IPS DF 6.9 (cell line): ENCODE results near the gene PTPN1.
"Not testable (repeated sequence)": the region's sequence is repeated elsewhere in the genome, so short reads cannot be mapped to it uniquely, and the experiment has no call there.

ENCODE experiments used
- DNase-seq: peaks from one replicate; pipeline ENCODE4 v3.0.0-alpha.2; 2013; ENCODE audit warnings: low read depth, low spot score
- H3K27ac ChIP-seq: one replicate; pipeline ENCODE4 v1.5.1; 2013; ENCODE audit warnings: low read length, control low read depth
- H3K27me3 ChIP-seq: 2 replicates; pipeline ENCODE4 v1.6.1; 2013; ENCODE audit warnings: mild to moderate bottlenecking, low read length; ENCODE audit not compliant: control insufficient read depth, insufficient read depth
- H3K36me3 ChIP-seq: 2 replicates; pipeline ENCODE4 v1.6.1; 2013; ENCODE audit warnings: low read length; ENCODE audit not compliant: control insufficient read depth, insufficient read depth
- H3K4me1 ChIP-seq: 2 replicates; pipeline ENCODE4 v1.6.1; 2013; ENCODE audit warnings: low read length; ENCODE audit not compliant: control insufficient read depth, insufficient read depth
- H3K4me3 ChIP-seq: 2 replicates; pipeline ENCODE4 v1.5.1; 2013; ENCODE audit warnings: mild to moderate bottlenecking, low read length
- H3K9me3 ChIP-seq: 2 replicates; pipeline ENCODE4 v1.6.1; 2013; ENCODE audit warnings: low read length, inconsistent platforms; ENCODE audit not compliant: control insufficient read depth, insufficient read depth
- WGBS: extraction: QIAGEN DNeasy Blood & Tissue Kit; methylation state at CpG from one replicate; pipeline ENCODE4 v1.1.7; 2013; ENCODE audit warnings: mixed read lengths, missing lambda C conversion rate; ENCODE audit not compliant: insufficient read length, insufficient coverage; 5-methylcytosine and 5-hydroxymethylcytosine counted together

Gene PTPN1

DNA sequence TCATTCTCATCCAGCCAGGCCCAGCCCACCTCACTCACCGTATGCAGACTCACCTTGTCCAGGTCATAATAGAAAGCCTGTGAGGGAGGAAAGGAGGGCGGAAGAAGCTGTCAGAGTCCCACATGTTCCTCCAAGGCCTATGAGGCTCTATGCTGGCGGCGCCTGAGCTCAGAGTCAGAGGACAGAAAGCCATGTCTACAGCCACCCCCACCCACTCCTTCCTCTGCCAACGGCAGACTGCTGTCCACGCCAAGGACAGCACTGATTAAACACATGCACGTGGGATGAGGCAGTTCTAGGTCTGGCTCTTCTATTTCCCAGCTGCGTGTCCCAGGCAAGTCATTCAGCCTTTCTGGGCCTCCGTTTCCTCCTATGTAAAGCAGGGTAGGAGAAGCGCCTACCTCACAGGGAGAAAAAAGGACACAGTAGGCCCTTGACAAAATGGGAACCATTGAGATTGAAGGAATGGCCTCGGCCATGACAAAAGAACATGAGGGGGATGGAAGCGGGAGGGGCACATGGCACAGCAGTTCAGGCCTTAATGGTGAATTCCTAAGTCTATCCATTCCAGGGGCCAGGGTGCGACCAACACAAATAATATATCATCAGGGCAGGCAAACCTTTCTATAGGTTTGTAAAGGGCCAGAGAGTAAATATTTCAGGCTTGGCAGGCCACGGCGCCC is 101.1 kb downstream of the PTPN1 start:
- H3K9me3 ChIP-seq = no peaks in the 10 kb centered on the region
- peaks cover 2% of the 10 kb centered on the region; the same call in 1 of the 2 replicates for H3K4me1 ChIP-seq
- no peaks in the 10 kb centered on the region; the same call in 1 of the 2 replicates for H3K36me3 ChIP-seq
- H3K27ac ChIP-seq = no peak overlapping the region
- DNase-seq = no peak
- no peak overlapping the region for H3K4me3 ChIP-seq
- no CpG with 5 or more reads among the region's 15 CpGs for WGBS
- no peaks in the 10 kb centered on the region for H3K27me3 ChIP-seq

DNA sequence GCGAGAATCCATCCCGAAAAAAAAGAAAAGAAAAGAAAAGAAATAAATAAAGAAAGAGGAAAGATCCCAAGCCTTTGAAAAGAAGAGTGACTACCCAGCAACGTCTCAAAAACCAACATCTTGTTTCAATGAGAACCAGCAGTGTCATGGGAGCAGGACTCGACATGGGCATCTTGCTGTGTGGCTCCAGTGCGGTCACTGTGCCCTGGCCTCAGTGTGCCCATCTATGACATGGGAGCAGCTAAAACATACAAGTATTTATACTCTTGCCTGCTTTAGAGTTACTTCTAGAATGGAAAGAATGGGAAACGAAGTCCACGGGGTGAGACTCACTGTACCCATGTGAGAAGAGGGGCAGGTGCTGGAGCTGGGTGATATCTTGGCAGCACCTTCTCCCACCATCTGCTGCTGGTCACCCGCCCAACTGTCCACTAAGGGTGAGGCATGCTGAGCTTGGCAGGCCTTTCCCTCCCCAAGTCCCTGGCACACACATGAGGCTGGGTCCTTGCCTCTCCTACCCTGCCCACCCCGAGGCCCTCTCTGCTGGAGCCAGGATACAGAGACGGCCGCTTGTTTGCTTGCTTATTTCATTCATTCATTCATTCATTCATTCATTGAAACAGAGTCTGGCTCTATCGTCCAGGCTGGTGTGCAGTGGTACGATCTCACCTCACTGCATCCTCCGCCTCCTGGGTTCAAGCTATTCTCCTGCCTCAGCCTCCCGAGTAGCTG is 103.4 kb downstream of the PTPN1 start:
- H3K36me3 ChIP-seq = no peaks in the 10 kb centered on the region; the same call in 1 of the 2 replicates
- peaks cover 2% of the 10 kb centered on the region; the same call in 1 of the 2 replicates for H3K4me1 ChIP-seq
- no peak overlapping the region for H3K27ac ChIP-seq
- no peak for DNase-seq
- no CpG with 5 or more reads among the region's 15 CpGs for WGBS
- H3K4me3 ChIP-seq = no peak overlapping the region
- H3K9me3 ChIP-seq = no peaks in the 10 kb centered on the region
- no peaks in the 10 kb centered on the region for H3K27me3 ChIP-seq

DNA sequence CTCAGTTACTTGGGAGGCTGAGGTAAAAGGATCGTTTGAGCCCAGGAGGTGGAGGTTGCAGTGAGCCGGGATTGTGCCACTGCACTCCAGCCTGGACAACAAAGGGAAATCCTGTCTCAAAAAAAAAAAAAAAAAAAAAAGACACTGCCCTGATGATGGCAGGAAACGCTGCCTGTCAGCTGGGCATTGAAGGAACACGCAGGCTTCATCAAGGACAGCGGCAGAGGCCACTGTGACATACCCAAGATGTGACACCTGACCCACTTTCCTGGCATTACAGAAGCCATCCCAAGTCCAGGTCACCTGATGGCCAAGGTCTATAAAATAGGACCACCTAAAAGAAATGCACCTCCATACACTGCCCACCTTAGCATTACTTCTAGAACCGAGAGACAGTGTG is 105.2 kb downstream of the PTPN1 start:
- no CpG with 5 or more reads among the region's 6 CpGs for WGBS
- Histone ChIP-seq H3K4me3 (no peak overlapping the region), H3K36me3 (no peaks in the 10 kb centered on the region), H3K4me1 (peaks cover 2% of the 10 kb centered on the region; the same call in 1 of the 2 replicates), H3K27me3 (no peaks in the 10 kb centered on the region), H3K9me3 (no peaks in the 10 kb centered on the region), H3K27ac (no peak overlapping the region)
- DNase-seq = no peak

DNA sequence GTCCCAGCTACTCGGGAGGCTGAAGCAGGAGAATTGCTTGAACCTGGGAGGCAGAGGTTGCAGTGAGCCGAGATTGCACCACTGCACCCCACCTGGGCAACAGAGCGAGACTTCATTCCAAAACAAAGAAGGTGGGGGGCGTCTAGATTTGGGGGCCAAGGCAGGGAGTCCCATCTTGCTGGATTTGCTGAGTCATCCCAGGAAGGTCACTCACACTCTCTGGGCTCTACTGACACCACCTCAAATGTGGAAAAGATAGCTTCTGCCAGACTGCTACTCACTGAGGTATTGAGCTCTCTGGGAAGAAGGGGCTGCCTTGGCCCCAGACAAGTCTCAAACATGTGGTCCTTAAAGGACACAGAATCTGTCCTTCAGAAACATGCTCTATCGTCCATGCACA is 106.8 kb downstream of the PTPN1 start:
- H3K4me1 ChIP-seq = no peaks in the 10 kb centered on the region
- H3K36me3 ChIP-seq = no peaks in the 10 kb centered on the region
- DNase-seq = no peak
- no CpG with 5 or more reads among the region's 5 CpGs for WGBS
- no peak overlapping the region for H3K4me3 ChIP-seq
- no peak overlapping the region for H3K27ac ChIP-seq
- no peaks in the 10 kb centered on the region for H3K9me3 ChIP-seq
- H3K27me3 ChIP-seq = no peaks in the 10 kb centered on the region

DNA sequence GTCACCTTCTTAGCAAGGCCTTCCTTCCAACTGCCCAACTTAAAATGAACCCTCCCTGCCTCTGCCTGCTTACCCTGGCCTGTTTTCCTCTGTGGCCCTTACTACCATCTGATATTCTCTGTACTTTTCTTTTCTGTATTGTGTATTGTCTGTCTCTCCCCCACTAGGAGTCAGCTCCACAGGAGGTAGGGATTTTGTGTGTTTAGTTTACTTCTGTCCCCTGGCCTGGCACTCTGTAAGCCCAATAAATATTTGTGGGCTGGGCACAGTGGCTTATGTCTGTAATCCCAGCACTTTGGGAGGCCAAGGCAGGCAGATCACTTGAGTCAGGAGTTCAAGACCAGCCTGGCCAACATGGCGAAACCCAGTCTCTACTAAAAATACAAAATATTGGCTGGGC is 108.4 kb downstream of the PTPN1 start:
- H3K9me3 ChIP-seq = no peaks in the 10 kb centered on the region
- no peaks in the 10 kb centered on the region for H3K27me3 ChIP-seq
- WGBS = no CpG with 5 or more reads among the region's 1 CpG
- H3K36me3 ChIP-seq = no peaks in the 10 kb centered on the region
- no peak overlapping the region for H3K4me3 ChIP-seq
- H3K27ac ChIP-seq = no peak overlapping the region
- H3K4me1 ChIP-seq = no peaks in the 10 kb centered on the region
- DNase-seq = no peak

DNA sequence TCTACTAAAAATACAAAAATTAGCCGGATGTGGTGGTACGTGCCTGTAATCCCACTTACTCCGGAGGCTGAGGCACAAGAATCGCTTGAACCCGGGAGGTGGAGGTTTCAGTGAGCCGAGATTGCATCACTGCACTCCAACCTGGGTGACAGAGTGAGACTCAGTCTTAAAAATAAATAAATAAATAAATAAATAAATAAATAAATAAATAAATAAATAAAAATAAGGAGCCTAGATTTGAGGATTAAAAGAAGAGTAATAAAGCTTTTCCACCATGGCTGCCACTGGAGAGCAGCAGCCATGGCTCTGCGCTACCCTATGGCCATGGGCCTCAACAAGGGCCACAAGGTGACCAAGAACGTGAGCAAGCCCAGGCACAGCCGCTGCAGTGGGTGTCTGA is 110.3 kb downstream of the PTPN1 start:
- not testable (repeated sequence) for H3K36me3 ChIP-seq, H3K9me3 ChIP-seq, H3K4me1 ChIP-seq, H3K27me3 ChIP-seq, H3K4me3 ChIP-seq, H3K27ac ChIP-seq, DNase-seq
- WGBS = no CpG with 5 or more reads among the region's 9 CpGs

DNA sequence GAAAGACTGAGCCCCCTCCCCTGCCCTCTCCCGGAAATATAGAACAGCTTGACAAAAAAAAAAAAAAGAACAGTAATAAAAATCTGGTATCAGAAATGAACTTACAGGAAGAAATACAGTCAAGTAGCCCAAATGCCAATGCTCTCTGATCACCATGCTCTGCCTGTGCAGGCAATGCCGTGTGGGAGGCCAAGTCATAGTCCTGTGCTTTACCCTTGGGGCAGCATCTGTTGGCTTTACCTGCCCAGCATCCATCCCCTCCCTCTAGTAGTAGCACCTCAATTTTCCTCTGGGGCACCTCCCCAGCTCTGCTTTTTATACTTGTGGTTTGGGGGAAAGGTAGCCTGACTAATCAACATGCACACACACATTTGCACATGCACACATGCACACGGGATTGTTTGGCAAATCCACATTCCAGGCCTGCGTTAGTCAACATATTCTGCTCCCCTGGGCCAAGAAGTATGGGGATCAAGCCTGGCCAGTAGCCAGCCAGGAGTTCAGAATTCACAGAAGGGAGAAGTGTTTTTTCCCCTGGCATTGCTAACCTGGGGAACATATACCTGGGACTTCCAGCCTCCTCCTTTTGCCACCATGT is 111.0 kb downstream of the PTPN1 start:
- no peak for DNase-seq
- no peak overlapping the region for H3K4me3 ChIP-seq
- no peak overlapping the region for H3K27ac ChIP-seq
- WGBS = no CpG with 5 or more reads among the region's 4 CpGs
- H3K36me3 ChIP-seq = no peaks in the 10 kb centered on the region
- H3K9me3 ChIP-seq = no peaks in the 10 kb centered on the region
- H3K27me3 ChIP-seq = no peaks in the 10 kb centered on the region
- 0 out of 2 replicates have a peak, but pooled peaks cover 1% of the 10 kb centered on the region for H3K4me1 ChIP-seq

DNA sequence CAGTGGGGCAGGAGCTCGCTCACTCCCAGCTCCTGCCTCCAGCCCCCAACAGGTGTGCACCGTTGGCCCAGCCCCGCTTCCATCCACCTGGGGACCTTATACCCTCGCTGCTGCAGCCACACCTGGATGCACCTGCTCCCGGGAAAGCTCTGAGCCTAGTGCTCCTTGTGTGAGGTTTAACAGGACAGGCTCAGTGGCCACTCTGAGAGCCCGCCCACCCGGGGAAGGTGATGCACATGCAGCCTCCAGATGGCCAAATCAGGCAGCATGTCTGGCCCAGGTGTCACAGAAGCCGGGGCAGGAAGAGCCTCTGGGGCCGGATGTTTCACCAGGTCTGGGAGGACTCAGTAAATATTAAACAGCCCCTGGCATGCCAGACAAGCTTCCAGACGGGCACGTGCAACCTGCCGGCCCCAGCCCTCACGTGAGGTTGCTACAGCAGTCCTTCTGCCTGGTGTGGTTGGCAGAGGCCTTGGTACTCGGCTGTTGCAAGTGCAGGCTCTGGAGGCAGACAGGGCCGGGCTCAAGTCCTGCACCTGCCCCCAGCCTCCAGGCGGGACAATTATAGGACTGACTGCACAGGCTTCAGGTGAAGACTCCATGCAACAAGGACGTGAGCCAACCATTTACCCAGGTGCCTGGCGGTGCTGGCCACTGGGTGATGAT is 114.3 kb downstream of the PTPN1 start:
- no peak for DNase-seq
- H3K4me3 ChIP-seq = no peak overlapping the region
- no CpG with 5 or more reads among the region's 18 CpGs for WGBS

DNA sequence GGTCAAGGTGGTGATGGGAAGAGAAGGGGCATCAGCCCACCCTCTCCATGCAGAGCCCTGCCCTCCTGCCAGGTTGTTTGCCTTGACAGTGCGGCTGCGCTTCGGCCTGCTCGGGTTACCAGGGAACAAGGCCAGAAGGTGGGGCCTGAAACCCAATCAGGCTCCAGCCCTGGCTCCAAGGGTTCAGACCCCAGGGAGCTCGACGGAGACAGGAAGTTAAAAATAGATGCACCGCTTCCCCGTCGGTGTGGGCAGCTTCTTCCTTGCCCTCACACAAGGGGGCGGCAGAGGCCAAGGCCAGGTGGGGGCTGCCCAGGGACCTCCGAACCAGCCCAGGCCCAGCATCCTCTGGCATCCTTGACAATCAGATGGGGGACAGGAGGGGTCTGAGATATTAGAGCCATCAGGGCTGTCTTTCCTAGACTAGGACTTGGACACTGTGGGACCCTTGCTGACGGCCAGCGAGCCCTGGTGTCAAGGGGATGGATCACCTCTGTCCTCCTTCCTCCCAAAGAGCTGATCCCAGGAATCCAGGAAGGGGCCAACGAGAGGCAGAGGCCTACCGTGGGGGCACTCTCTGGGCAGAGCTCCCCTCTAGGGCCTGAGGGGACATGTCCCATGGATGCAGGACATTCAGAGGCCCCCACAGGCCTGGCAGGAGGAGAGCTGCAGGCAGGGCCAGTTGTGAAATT is 115.9 kb downstream of the PTPN1 start:
- H3K4me1 ChIP-seq = 0 out of 2 replicates have a peak, but pooled peaks cover 1% of the 10 kb centered on the region
- no peak overlapping the region for H3K4me3 ChIP-seq
- no peaks in the 10 kb centered on the region for H3K36me3 ChIP-seq
- no CpG with 5 or more reads among the region's 15 CpGs for WGBS
- H3K27ac ChIP-seq = no peak overlapping the region
- no peaks in the 10 kb centered on the region for H3K27me3 ChIP-seq
- no peaks in the 10 kb centered on the region for H3K9me3 ChIP-seq
- no peak for DNase-seq

More for the DNA sequence above, 114.3 kb downstream of the PTPN1 start:
- Histone ChIP-seq H3K4me1 (0 out of 2 replicates have a peak, but pooled peaks cover 1% of the 10 kb centered on the region), H3K36me3 (no peaks in the 10 kb centered on the region), H3K27ac (no peak overlapping the region), H3K9me3 (no peaks in the 10 kb centered on the region), H3K27me3 (no peaks in the 10 kb centered on the region)

DNA sequence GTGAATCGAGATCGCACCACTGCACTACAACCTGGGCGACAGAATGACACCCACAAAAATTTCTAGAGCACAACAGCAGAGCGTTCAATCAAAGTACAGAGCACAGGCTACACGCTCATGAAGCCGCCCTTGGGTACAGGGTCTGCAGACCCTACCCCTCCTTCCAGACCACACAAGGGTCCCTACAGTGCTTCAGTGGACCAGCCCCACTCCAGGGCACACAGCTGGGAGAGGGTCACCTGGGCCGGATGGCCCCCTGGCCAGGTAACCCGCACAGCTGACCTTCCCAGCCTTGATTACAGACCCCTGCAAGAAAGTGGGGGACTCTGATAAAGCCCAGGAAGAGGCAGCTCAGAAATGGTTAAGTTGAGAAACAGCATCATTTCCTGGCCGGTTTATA is 117.6 kb downstream of the PTPN1 start:
- Histone ChIP-seq H3K27me3 (no peaks in the 10 kb centered on the region), H3K4me1 (0 out of 2 replicates have a peak, but pooled peaks cover 1% of the 10 kb centered on the region), H3K9me3 (no peaks in the 10 kb centered on the region), H3K4me3 (no peak overlapping the region), H3K27ac (no peak overlapping the region), H3K36me3 (no peaks in the 10 kb centered on the region)
- no CpG with 5 or more reads among the region's 9 CpGs for WGBS
- no peak for DNase-seq
